ENCODE results near the gene RGS5. TPM values are rescaled to one million over a fixed set of nuclear protein-coding genes. Genes with fewer than 3 reads are reported as not detected.

Gene RGS5
- total RNA-seq, 1 donor from 2014 or later = 1.4 TPM

GRCh38 chr1:163166886-163167555 lies 35.7 kb downstream of the RGS5 start:
- no peak for DNase-seq (ENCODE audit: low read depth)
- no peak overlapping the region for H3K4me3 ChIP-seq (ENCODE audit: low read depth, low read length)
- TF ChIP-seq CTCF (conservative IDR thresholded peaks at IDR 0.05; ENCODE audit: low read depth, low read length) = no peak

- TF ChIP-seq CTCF (conservative IDR thresholded peaks at IDR 0.05; ENCODE audit: low read depth, low read length) = no peak
- DNase-seq (ENCODE audit: low read depth) = no peak
- no peak overlapping the region for H3K4me3 ChIP-seq (ENCODE audit: low read depth, low read length)
Observed at GRCh38 chr1:163165119-163165518, 37.6 kb downstream of the RGS5 start.

- TF ChIP-seq CTCF (conservative IDR thresholded peaks at IDR 0.05; ENCODE audit: low read depth, low read length) = no peak
- peak; percentile 44 for DNase-seq (ENCODE audit: low read depth)
Observed at GRCh38 chr1:163163881-163164582, 38.7 kb downstream of the RGS5 start.

GRCh38 chr1:163163163-163163562 lies 39.6 kb downstream of the RGS5 start:
- no peak overlapping the region for H3K4me3 ChIP-seq (ENCODE audit: low read depth, low read length)
- no peak for DNase-seq (ENCODE audit: low read depth)
- TF ChIP-seq CTCF (conservative IDR thresholded peaks at IDR 0.05; ENCODE audit: low read depth, low read length) = no peak

More at GRCh38 chr1:163163881-163164582, 38.7 kb downstream of the RGS5 start:
- H3K4me3 ChIP-seq (ENCODE audit: low read depth, low read length) = no peak overlapping the region

GRCh38 chr1:163162381-163162914 lies 40.3 kb downstream of the RGS5 start:
- no peak for DNase-seq (ENCODE audit: low read depth)
- H3K4me3 ChIP-seq (ENCODE audit: low read depth, low read length) = no peak overlapping the region
- no peak for TF ChIP-seq CTCF (conservative IDR thresholded peaks at IDR 0.05; ENCODE audit: low read depth, low read length)

GRCh38 chr1:163161841-163162240 lies 40.9 kb downstream of the RGS5 start:
- TF ChIP-seq CTCF (conservative IDR thresholded peaks at IDR 0.05; ENCODE audit: low read depth, low read length) = no peak
- H3K4me3 ChIP-seq (ENCODE audit: low read depth, low read length) = no peak overlapping the region
- no peak for DNase-seq (ENCODE audit: low read depth)
